MM.1S (cell line): ENCODE measurements around the gene BATF3.

ENCODE experiments used
- DNase-seq: peaks from one replicate; pipeline ENCODE4 v3.0.0-alpha.2; 2015
- H2AFZ ChIP-seq: fragments of 300-600 bp; sonication (generic); 2 replicates; pipeline ENCODE4 v1.6.0; 2016; ENCODE audit warnings: antibody characterized with exemption, low read length
- H3F3A ChIP-seq: fragments of 300-600 bp; sonication (generic); 2 replicates; pipeline ENCODE4 v1.6.1; 2016; ENCODE audit warnings: mild to moderate bottlenecking, antibody characterized with exemption, low read length, moderate library complexity, mixed read lengths; ENCODE audit not compliant: insufficient read depth
- H3K27ac ChIP-seq: fragments of 300-600 bp; sonication (generic); 2 replicates; pipeline ENCODE4 v1.5.1; 2016; ENCODE audit warnings: mild to moderate bottlenecking, low read length
- H3K27me3 ChIP-seq: fragments of 300-600 bp; sonication (generic); replicated peaks from 2 replicates; pipeline ENCODE4 v1.6.0; 2016; ENCODE audit warnings: low read length; ENCODE audit not compliant: insufficient read depth
- H3K36me3 ChIP-seq: fragments of 300-600 bp; sonication (generic); replicated peaks from 2 replicates; pipeline ENCODE4 v1.6.1; 2016; ENCODE audit warnings: mild to moderate bottlenecking, low read length, mixed read lengths; ENCODE audit not compliant: insufficient read depth
- H3K4me1 ChIP-seq: fragments of 300-600 bp; sonication (generic); 2 replicates; pipeline ENCODE4 v1.6.1; 2016; ENCODE audit warnings: low read length, mixed read lengths
- H3K4me2 ChIP-seq: fragments of 300-600 bp; sonication (generic); 2 replicates; pipeline ENCODE4 v1.6.0; 2016; ENCODE audit warnings: low read depth, low read length
- H3K4me3 ChIP-seq: fragments of 300-600 bp; sonication (generic); 2 replicates; pipeline ENCODE4 v1.5.1; 2016; ENCODE audit warnings: low read length, mixed read lengths
- H3K79me2 ChIP-seq: fragments of 300-600 bp; sonication (generic); 2 replicates; pipeline ENCODE4 v1.6.1; 2016; ENCODE audit warnings: mixed run types, low read length, mixed read lengths
- H3K9ac ChIP-seq: fragments of 300-600 bp; sonication (generic); 2 replicates; pipeline ENCODE4 v1.6.1; 2016; ENCODE audit warnings: low read length, mixed read lengths
- H3K9me2 ChIP-seq: fragments of 300-600 bp; sonication (generic); replicated peaks from 2 replicates; pipeline ENCODE4 v1.6.1; 2016; ENCODE audit warnings: mild to moderate bottlenecking, low read length, mixed read lengths; ENCODE audit not compliant: insufficient read depth
- H3K9me3 ChIP-seq: fragments of 300-600 bp; sonication (generic); replicated peaks from 2 replicates; pipeline ENCODE4 v1.6.1; 2016; ENCODE audit warnings: mild to moderate bottlenecking, low read length, mixed read lengths; ENCODE audit not compliant: insufficient read depth
- H4K20me1 ChIP-seq: fragments of 300-600 bp; sonication (generic); 2 replicates; pipeline ENCODE4 v1.6.1; 2016; ENCODE audit warnings: mild to moderate bottlenecking, low read length, moderate library complexity, mixed read lengths; ENCODE audit not compliant: insufficient read depth
- CTCF ChIP-seq: fragments of 300-600 bp; sonication (generic); IDR thresholded peaks from 2 replicates; pipeline ENCODE4 v1.5.1; 2016; ENCODE audit warnings: antibody characterized with exemption, low read length, mixed read lengths
- EZH2 ChIP-seq: fragments of 300-600 bp; sonication (generic); optimal IDR thresholded peaks from 2 replicates; pipeline ENCODE3; 2017; ENCODE audit warnings: low read depth, mild to moderate bottlenecking, antibody characterized with exemption, low read length, mixed read lengths
- EZH2phosphoT487 ChIP-seq: fragments of 300-600 bp; sonication (generic); IDR thresholded peaks from 2 replicates; pipeline ENCODE4 v1.6.1; 2018; ENCODE audit warnings: antibody characterized with exemption, low read length

The BATF3 gene

DNA sequence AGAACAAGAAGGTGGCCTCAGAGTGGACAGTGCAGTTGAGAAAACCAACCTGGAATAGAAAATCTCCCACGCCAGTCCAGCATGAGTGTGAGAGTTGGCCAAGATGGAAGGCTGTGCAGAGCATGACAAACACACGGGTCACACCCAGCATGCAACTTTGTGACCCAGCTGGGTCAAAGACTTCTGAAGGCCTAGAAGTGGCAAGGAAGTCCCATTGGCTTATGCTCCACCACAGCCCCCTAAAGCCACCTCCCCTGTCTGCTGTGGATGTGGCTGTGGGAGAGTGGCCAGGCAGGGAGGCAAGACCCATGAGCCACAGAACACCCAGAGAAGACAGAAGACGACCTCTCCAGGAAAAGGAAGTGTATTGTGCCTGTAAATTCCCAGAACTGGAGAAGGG, 13.6 kb downstream of the BATF3 start:
- H3K4me1 ChIP-seq: peaks cover 7% of the 10 kb centered on the region; the same call in 1 of the 2 replicates
- H3K27me3 ChIP-seq: no peaks in the 10 kb centered on the region
- H3F3A ChIP-seq: no peaks in the 10 kb centered on the region
- no peaks in the 10 kb centered on the region for H3K9me2 ChIP-seq
- no peaks in the 10 kb centered on the region for H3K9me3 ChIP-seq
- H3K4me2 ChIP-seq: no peak overlapping the region
- H3K27ac ChIP-seq: no peak overlapping the region
- H3K36me3 ChIP-seq: no peaks in the 10 kb centered on the region
- H3K4me3 ChIP-seq: no peak overlapping the region
- no peak for TF ChIP-seq CTCF
- no peak for TF ChIP-seq EZH2
- TF ChIP-seq EZH2phosphoT487: no peak
- DNase-seq: no peak
- H3K9ac ChIP-seq: no peak overlapping the region
- no peak overlapping the region for H2AFZ ChIP-seq
- H3K79me2 ChIP-seq: no peaks in the 10 kb centered on the region
- no peaks in the 10 kb centered on the region for H4K20me1 ChIP-seq

GRCh38 chr1:212685429-212685828, 14.2 kb downstream of the BATF3 start:
- H3K4me2 ChIP-seq: no peak overlapping the region
- TF ChIP-seq CTCF: no peak
- no peak for TF ChIP-seq EZH2phosphoT487
- TF ChIP-seq EZH2: no peak
- no peak overlapping the region for H3K9ac ChIP-seq
- peaks cover 7% of the 10 kb centered on the region; the same call in 1 of the 2 replicates for H3K4me1 ChIP-seq
- H3K9me3 ChIP-seq: no peaks in the 10 kb centered on the region
- no peaks in the 10 kb centered on the region for H3K36me3 ChIP-seq
- no peak overlapping the region for H2AFZ ChIP-seq
- H3K9me2 ChIP-seq: no peaks in the 10 kb centered on the region
- no peaks in the 10 kb centered on the region for H3K27me3 ChIP-seq
- no peaks in the 10 kb centered on the region for H4K20me1 ChIP-seq
- H3K4me3 ChIP-seq: no peak overlapping the region
- no peaks in the 10 kb centered on the region for H3F3A ChIP-seq
- no peaks in the 10 kb centered on the region for H3K79me2 ChIP-seq
- no peak for DNase-seq
- no peak overlapping the region for H3K27ac ChIP-seq

DNA sequence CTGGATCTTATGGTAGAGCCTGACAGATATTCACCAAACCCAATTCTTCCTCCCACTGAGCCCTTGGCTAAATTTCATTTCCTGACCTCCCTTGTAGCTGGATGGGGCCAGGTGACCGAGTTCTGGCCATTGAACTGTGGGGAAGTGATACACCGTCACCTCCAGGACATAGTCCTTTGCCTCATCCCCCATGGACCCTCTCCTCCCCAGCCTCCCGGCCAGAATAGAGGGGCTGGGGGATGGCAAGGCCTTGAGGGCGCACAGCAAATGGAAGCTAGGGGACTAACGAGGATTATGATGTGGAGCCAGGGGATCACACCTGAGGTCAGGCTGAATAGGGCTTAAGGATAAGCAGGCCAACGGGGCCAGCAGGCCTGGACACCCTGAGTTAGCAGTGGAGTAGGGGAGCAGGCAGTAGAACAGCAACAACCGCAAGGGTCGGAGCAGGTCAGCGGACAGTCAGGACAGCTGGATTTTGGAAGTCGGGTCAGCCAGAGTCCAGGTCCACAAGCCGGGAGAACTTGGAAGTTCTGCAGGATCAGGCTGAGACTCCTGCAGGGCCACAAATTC, 15.0 kb downstream of the BATF3 start:
- Histone ChIP-seq H3K9ac (no peak overlapping the region), H3K27me3 (no peaks in the 10 kb centered on the region), H4K20me1 (no peaks in the 10 kb centered on the region), H3K4me2 (no peak overlapping the region), H3K4me1 (peaks cover 7% of the 10 kb centered on the region; the same call in 1 of the 2 replicates), H2AFZ (no peak overlapping the region), H3K36me3 (no peaks in the 10 kb centered on the region), H3K9me3 (no peaks in the 10 kb centered on the region), H3K27ac (no peak overlapping the region), H3K4me3 (no peak overlapping the region), H3K9me2 (no peaks in the 10 kb centered on the region), H3K79me2 (no peaks in the 10 kb centered on the region), H3F3A (no peaks in the 10 kb centered on the region)
- no peak for DNase-seq
- no peak for TF ChIP-seq CTCF
- TF ChIP-seq EZH2phosphoT487: no peak
- no peak for TF ChIP-seq EZH2
